ENCODE measurements around the gene CAPN13. TPM values are rescaled to one million over a fixed set of nuclear protein-coding genes. Genes with fewer than 3 reads are reported as not detected.

Gene CAPN13
- polyA plus RNA-seq, 1 experiment: not detected

- ChIA-PET POLR2A (no interaction called here), CTCF (interaction anchor here (1.3 kb wide), 1 partner anchor 8 kb away, joined by 3 read pairs; no protein-coding TSS in a partner anchor)
- Histone ChIP-seq H3K4me3 (ENCODE audit: low read depth, low read length) (no peak overlapping the region), H3K27me3 (ENCODE audit: control insufficient read depth, insufficient read depth, low read length) (no peaks in the 10 kb centered on the region), H3K36me3 (ENCODE audit: control insufficient read depth, insufficient read depth, low read length) (no peaks in the 10 kb centered on the region)
- DNase-seq (ENCODE audit: low read depth): no peak
- TF ChIP-seq CTCF (IDR thresholded peaks at IDR 0.05; ENCODE audit: insufficient read depth, low read depth, low read length): no peak
These were observed 19.2 kb upstream of the CAPN13 start for GRCh38 chr2:30826481-30826880.

GRCh38 chr2:30823452-30823851, 16.2 kb upstream of the CAPN13 start:
- CTCF ChIA-PET: no interaction called here

GRCh38 chr2:30821960-30822359, 14.7 kb upstream of the CAPN13 start:
- Histone ChIP-seq H3K27me3 (ENCODE audit: control insufficient read depth, insufficient read depth, low read length) (no peaks in the 10 kb centered on the region), H3K4me3 (ENCODE audit: low read depth, low read length) (no peak overlapping the region), H3K36me3 (ENCODE audit: control insufficient read depth, insufficient read depth, low read length) (no peaks in the 10 kb centered on the region)
- ChIA-PET POLR2A (no interaction called here), CTCF (no interaction called here)
- DNase-seq (ENCODE audit: low read depth): no peak
- TF ChIP-seq CTCF (IDR thresholded peaks at IDR 0.05; ENCODE audit: insufficient read depth, low read depth, low read length): no peak

More at GRCh38 chr2:30823452-30823851, 16.2 kb upstream of the CAPN13 start:
- Histone ChIP-seq H3K36me3 (ENCODE audit: control insufficient read depth, insufficient read depth, low read length) (no peaks in the 10 kb centered on the region), H3K4me3 (ENCODE audit: low read depth, low read length) (no peak overlapping the region), H3K27me3 (ENCODE audit: control insufficient read depth, insufficient read depth, low read length) (no peaks in the 10 kb centered on the region)
- no peak for DNase-seq (ENCODE audit: low read depth)
- TF ChIP-seq CTCF (IDR thresholded peaks at IDR 0.05; ENCODE audit: insufficient read depth, low read depth, low read length): no peak
- POLR2A ChIA-PET: no interaction called here

- POLR2A ChIA-PET: no interaction called here
- no peak for TF ChIP-seq CTCF (IDR thresholded peaks at IDR 0.05; ENCODE audit: insufficient read depth, low read depth, low read length)
These were observed 13.3 kb upstream of the CAPN13 start for GRCh38 chr2:30820381-30821055.

GRCh38 chr2:30809938-30810337, 2.7 kb upstream of the CAPN13 start:
- no peak for DNase-seq (ENCODE audit: low read depth)
- ChIA-PET POLR2A (no interaction called here), CTCF (interaction anchor here (0.9 to 1.0 kb wide), 2 partner anchors 11 to 19 kb away, joined by 3 read pairs; no protein-coding TSS in a partner anchor)
- no peak for TF ChIP-seq CTCF (IDR thresholded peaks at IDR 0.05; ENCODE audit: insufficient read depth, low read depth, low read length)
- no peak overlapping the region for H3K4me3 ChIP-seq (ENCODE audit: low read depth, low read length)
- no peaks in the 10 kb centered on the region for H3K36me3 ChIP-seq (ENCODE audit: control insufficient read depth, insufficient read depth, low read length)
- no peaks in the 10 kb centered on the region; the same call in 1 of the 2 replicates for H3K27me3 ChIP-seq (ENCODE audit: control insufficient read depth, insufficient read depth, low read length)

More at GRCh38 chr2:30820381-30821055, 13.3 kb upstream of the CAPN13 start:
- no peak for DNase-seq (ENCODE audit: low read depth)
- no peak overlapping the region for H3K4me3 ChIP-seq (ENCODE audit: low read depth, low read length)
- no peaks in the 10 kb centered on the region for H3K27me3 ChIP-seq (ENCODE audit: control insufficient read depth, insufficient read depth, low read length)
- no peaks in the 10 kb centered on the region for H3K36me3 ChIP-seq (ENCODE audit: control insufficient read depth, insufficient read depth, low read length)
- CTCF ChIA-PET: interaction anchor here (1.1 kb wide), 1 partner anchor 13 kb away, joined by 3 read pairs; no protein-coding TSS in a partner anchor
